Measurements from ENCODE around the gene SCARB1.

The SCARB1 gene

GRCh38 chr12:124771462-124772288 is 92.0 kb downstream of the SCARB1 start:
- peak; percentile 38 to 80 for DNase-seq

DNA sequence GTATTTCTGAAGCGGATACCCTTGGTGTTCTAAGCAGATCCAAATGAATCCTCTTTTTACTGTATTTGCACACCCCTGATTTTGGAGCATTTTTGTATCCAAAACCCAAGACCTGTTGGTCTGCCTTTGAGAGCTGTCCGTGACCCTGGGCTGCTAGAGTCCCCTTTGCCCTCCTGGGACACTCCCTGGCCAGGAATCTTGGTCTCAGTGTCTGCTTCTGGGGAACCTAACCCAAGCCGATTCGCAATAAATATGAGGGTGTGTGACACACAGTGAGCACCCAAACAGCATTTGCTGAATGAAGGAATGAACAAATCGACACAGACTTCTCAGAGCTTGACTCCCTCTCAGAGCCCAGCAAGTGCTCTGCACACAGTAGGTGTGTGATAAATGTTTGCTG is 92.9 kb downstream of the SCARB1 start:
- no peak for DNase-seq

- DNase-seq: no peak
Observed at GRCh38 chr12:124769881-124770512, 93.7 kb downstream of the SCARB1 start.

- DNase-seq: no peak
Observed at GRCh38 chr12:124769163-124769530, 94.5 kb downstream of the SCARB1 start.

DNA sequence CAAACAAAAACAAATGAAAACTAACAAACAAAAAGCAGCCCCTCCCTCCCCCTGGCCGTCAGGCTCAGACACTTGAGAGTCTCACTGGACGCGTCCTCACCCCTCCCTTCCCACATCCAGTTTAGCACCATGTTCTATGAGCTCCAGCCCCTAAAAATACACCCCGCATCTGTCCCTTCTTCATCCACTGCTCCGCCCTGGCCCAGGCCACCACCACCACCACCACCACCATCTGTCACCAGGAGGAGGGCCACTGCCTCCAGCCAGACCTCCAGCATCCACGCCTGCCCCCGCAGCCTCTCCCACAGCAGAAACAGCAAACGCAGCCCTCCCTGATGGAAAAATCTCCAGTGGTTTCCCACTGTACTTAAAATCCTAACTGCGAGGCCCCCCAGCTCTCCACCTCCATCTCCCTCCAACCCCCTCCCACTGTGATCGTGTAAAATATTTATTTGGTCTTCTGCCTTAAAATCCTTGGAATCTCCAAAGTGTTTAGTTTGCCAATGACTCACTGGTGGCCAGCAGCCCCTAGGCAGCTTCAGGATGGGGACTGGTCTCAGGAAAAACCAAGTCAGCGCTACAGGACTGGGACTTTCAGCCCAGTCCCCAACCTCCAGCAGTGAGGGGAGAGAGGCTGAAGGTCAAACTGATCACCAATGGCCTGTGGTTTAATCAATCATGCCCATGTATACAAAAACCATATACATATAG is 95.1 kb downstream of the SCARB1 start:
- DNase-seq: peak; percentile 29 to 73

DNA sequence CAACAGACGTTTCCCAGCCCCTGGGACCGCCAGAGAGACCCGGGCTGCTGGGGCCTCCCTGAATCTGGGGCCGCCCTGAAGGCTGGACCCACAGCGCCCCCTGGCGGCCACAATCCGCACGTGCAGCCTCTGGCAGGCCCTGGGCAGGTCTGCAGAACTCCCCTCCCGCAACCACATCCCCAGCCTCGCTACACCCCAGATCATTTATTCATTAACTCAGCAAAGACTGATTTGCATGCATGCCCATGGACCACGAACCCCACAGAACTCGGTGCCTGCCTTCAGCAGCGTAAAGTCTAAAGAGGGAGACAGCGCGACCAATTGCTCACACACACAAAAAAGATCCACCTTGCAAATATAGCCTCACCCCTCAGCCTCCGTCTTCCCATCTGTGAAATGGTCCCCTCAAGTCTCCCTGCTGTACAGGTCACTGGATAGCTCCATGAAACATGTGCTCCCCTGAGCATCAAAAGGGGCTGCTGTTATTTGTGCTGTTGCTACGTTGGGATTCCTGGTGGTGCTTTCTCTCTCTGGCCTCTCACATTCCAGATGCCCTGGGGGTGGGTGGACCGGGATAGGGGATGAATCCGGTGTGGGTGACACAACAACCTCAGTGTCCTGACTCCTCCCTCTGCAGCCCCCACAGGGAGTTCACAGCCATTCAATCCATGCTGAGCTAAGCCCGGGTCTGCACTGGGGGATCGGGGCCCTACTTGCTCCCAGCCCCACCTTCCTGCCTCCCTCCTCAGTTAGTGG is 96.4 kb downstream of the SCARB1 start:
- DNase-seq: peak; percentile 69 to 84

GRCh38 chr12:124766727-124767065 is 97.0 kb downstream of the SCARB1 start:
- no peak for DNase-seq

GRCh38 chr12:124765581-124766489 is 97.8 kb downstream of the SCARB1 start:
- no peak for DNase-seq

GRCh38 chr12:124764870-124765580 is 98.6 kb downstream of the SCARB1 start:
- DNase-seq: peak; percentile 73 to 88

GRCh38 chr12:124764451-124764850 is 99.2 kb downstream of the SCARB1 start:
- peak in 1 of 2 experiments; percentile 67 for DNase-seq

- DNase-seq: no peak
Observed at GRCh38 chr12:124763594-124763979, 100.1 kb downstream of the SCARB1 start.

DNA sequence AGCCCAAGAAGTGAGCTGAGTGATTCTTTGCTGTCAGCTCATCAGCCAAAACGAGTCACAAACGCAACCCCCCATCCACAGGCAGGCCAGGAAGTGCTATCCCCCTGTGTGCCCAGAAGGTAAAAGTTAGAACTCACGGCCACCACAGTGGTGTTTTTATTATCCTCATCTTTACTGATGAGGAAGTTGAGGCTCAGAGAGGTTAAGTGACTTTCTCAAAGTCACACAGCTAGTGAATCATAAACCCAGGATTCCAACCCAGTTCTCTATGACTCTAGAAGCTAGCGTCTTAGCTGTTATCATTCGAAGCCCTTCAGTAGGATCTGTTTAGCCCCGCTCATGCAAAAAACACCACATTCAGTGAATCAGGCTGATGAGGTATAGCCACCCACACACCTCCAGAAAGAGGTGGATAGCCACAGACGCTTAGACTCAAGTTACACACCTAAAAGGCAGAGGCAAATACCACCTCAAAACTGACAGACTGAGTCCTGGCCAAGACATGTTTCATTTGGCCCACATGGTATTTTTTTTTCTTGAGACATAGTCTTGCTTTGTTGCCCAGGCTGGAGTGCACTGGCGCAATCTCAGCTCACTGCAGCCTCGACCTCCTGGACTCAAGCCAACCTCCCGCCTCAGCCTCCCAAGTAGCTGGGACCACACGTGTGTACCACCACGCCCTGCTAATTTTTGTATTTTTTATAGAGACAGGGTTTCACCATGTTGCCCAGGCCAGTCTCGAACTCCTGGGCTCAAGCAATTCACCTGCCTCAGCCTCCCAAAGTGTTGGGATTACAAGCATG is 100.7 kb downstream of the SCARB1 start:
- DNase-seq: no peak

GRCh38 chr12:124762384-124762783 is 101.3 kb downstream of the SCARB1 start:
- no peak for DNase-seq

DNA sequence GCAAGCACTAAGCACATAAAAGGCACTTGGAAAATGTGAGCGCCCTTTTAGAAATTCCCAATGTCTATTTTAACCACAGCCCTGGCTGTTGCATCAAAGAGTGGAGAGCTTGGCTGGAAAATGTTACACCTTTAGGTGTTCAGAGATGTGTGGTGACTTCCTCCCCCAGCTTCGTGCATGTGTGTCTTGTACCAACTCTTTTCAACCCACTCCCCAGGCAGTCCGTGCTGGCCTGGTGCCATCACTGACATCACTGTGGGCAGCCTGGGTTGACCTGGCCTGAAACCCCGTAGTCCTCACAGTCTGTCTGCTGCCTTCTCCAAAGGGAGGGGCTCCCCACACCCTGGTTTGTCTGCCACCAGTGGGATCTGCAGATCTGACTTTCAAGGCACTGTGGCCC is 101.8 kb downstream of the SCARB1 start:
- no peak for DNase-seq

GRCh38 chr12:124761056-124761455 is 102.6 kb downstream of the SCARB1 start:
- DNase-seq: no peak

GRCh38 chr12:124760560-124760959 is 103.1 kb downstream of the SCARB1 start:
- no peak for DNase-seq

GRCh38 chr12:124759841-124760503 is 103.7 kb downstream of the SCARB1 start:
- DNase-seq: no peak

DNA sequence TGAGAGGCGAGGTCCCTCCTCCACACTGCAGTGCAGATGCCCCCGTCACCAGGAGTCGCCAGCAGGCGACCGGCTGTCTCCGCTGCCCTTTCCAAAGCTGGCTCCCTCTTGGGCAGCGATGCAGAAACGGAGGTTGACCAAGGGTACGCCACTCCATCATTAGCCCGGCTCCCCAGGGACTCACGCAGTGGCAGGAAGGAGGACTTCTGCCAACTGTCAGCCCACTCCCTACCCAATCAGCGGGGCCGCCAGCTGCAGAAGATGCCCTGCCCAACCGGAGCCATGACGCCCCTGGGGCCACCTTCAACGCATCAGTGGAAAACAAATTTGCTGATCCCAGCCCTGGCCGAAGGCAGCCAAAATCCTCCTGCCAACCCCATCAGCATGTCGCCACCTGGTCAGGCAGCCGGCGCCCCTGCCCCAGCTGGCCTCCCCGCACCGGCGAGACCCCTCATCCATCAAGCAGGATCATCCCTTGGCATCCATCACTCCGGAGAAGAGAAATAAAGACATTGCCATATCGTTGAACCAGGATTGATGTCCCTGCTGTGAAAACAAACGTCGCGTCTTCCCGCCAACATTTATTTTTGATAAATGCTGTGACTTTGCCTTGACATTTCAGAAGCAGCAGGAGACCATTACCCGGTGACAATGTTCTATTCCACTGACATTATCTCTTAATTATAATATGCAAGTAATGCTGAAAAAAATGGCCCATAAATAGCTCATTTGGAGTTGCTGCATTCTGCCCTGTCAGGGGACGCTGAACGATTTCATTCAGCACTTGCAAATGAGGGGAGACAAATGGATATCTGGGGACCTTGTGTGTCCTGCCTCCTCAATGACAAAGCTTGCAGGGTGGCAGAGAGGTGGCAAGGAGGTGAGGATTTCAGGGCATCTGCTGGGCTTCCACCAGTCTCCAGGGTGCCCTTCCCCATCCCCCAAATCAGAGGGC is 105.1 kb downstream of the SCARB1 start:
- peak; percentile 98 to 99 for DNase-seq

GRCh38 chr12:124757329-124757728 is 106.3 kb downstream of the SCARB1 start:
- DNase-seq: no peak
